ENCODE data around the gene KIF3B. TPM values are rescaled to one million over a fixed set of nuclear protein-coding genes. Genes with fewer than 3 reads are reported as not detected.
"Not testable (repeated sequence)": the region's sequence is repeated elsewhere in the genome, so short reads cannot be mapped to it uniquely, and the experiment has no call there.

Gene KIF3B
- total and polyA plus RNA-seq, 11 donors, result 3.2 to 25.4 (median 11.4) TPM

- WGBS, 4 donors, result 82 to 87% (median 85%) methylated on average over 7 of the region's 7 CpGs
- intact Hi-C loops (cut with DNase I), result no loop called here
Measured at GRCh38 chr20:32263398-32263954, 14.0 kb upstream of the KIF3B start.

GRCh38 chr20:32271620-32272019 is 5.8 kb upstream of the KIF3B start:
- peaks cover 0 to 4% (median 0%) of the 10 kb centered on the region in 12 donors for H3K4me1 ChIP-seq
- H3K27me3 ChIP-seq, result no peaks in the 10 kb centered on the region
- no peak overlapping the region for H3K4me3 ChIP-seq
- H3K27ac ChIP-seq, result no peak overlapping the region
- 57 to 63% (median 59%) methylated on average over 5 of the region's 5 CpGs for WGBS, 4 donors
- intact Hi-C loops (cut with DNase I), result no loop called here
- no peak for DNase-seq
- TF ChIP-seq POLR2A (IDR thresholded peaks at IDR 0.05), result no peak
- ATAC-seq, result no peak
- no peaks in the 10 kb centered on the region for H3K36me3 ChIP-seq
- no peaks in the 10 kb centered on the region for H3K9me3 ChIP-seq

More at GRCh38 chr20:32263398-32263954, 14.0 kb upstream of the KIF3B start:
- no peaks in the 10 kb centered on the region for H3K4me1 ChIP-seq
- no peaks in the 10 kb centered on the region for H3K27me3 ChIP-seq
- no peaks in the 10 kb centered on the region for H3K9me3 ChIP-seq
- TF ChIP-seq CTCF (IDR thresholded peaks at IDR 0.05) (no peak), POLR2A (IDR thresholded peaks at IDR 0.05) (no peak)
- no peaks in the 10 kb centered on the region for H3K36me3 ChIP-seq
- ATAC-seq, result no peak
- H3K27ac ChIP-seq, result no peak overlapping the region
- H3K4me3 ChIP-seq, result no peak overlapping the region
- DNase-seq, result no peak

- Histone ChIP-seq H3K27me3 (no peaks in the 10 kb centered on the region), H3K4me3 (no peak overlapping the region), H3K9me3 (no peaks in the 10 kb centered on the region), H3K27ac (no peak overlapping the region), H3K4me1 (peaks cover 0 to 21% (median 13%) of the 10 kb centered on the region in 12 donors), H3K36me3 (no peaks in the 10 kb centered on the region)
- 83 to 90% (median 89%) methylated on average over 3 of the region's 3 CpGs for WGBS, 4 donors
- ATAC-seq (no peak), DNase-seq (no peak)
- TF ChIP-seq CTCF (IDR thresholded peaks at IDR 0.05) (no peak), POLR2A (IDR thresholded peaks at IDR 0.05) (no peak)
- intact Hi-C loops (cut with DNase I), result no loop called here
Measured at GRCh38 chr20:32274359-32274758, 3.1 kb upstream of the KIF3B start.

- intact Hi-C loops (cut with DNase I), result loop anchor here in 1 of 10 donors (5.0 kb wide), 1 partner anchor 82 kb away; the partner anchor contains the start of gene ASXL1
- not testable (repeated sequence) for H3K27me3 ChIP-seq, H3K4me3 ChIP-seq, ATAC-seq, H3K27ac ChIP-seq, H3K36me3 ChIP-seq, DNase-seq, H3K9me3 ChIP-seq
- H3K4me1 ChIP-seq, result peaks cover 0 to 21% (median 13%) of the 10 kb centered on the region in 12 donors
- WGBS, 4 donors, result 90 to 94% (median 91%) methylated on average over 3 of the region's 3 CpGs
Measured at GRCh38 chr20:32275163-32275562, 2.3 kb upstream of the KIF3B start.

- no peak for TF ChIP-seq CTCF (IDR thresholded peaks at IDR 0.05)
- no peak for TF ChIP-seq POLR2A (IDR thresholded peaks at IDR 0.05)
- WGBS, 4 donors, result 50 to 60% (median 54%) methylated on average over 4 of the region's 4 CpGs
- Histone ChIP-seq H3K36me3 (no peaks in the 10 kb centered on the region), H3K27me3 (no peaks in the 10 kb centered on the region), H3K4me1 (peaks cover 0 to 31% (median 19%) of the 10 kb centered on the region in 12 donors), H3K27ac (peak overlapping the region; percentile 25 to 88 (median 80)), H3K9me3 (no peaks in the 10 kb centered on the region), H3K4me3 (peak overlapping the region; percentile 70 to 99 (median 92))
- DNase-seq, result no peak
- intact Hi-C loops (cut with DNase I), result loop anchor here in 1 of 10 donors (5.0 kb wide), 1 partner anchor 79 kb away; the partner anchor contains the start of gene ASXL1
- ATAC-seq, result no peak
Measured at GRCh38 chr20:32278199-32278643, 770 bp downstream of the KIF3B start.

All from heart left ventricle (tissue), 16 donors.